HG02870 (cell line): ENCODE data around the gene UBA7.

Source experiments
- ATAC-seq: cut with Tn5 transposase; IDR thresholded peaks from one replicate; pipeline ENCODE4 v1.9.1; 2021; ENCODE audit warnings: mild to moderate bottlenecking, moderate library complexity; ENCODE audit not compliant: unreplicated experiment

UBA7 gene

GRCh38 chr3:49805367-49805782 is 8.4 kb downstream of the UBA7 start:
- ATAC-seq = no peak

- ATAC-seq = no peak
These were observed 9.4 kb downstream of the UBA7 start for GRCh38 chr3:49804141-49805041.

GRCh38 chr3:49803465-49804140 is 10.2 kb downstream of the UBA7 start:
- ATAC-seq = peak; percentile 13

GRCh38 chr3:49802719-49803464 is 10.9 kb downstream of the UBA7 start, which contains the start of gene INKA1:
TSS of gene INKA1 (plus strand) at chr3:49803261. CDS start at chr3:49803393, 132 bp downstream.
- peak; percentile 56 for ATAC-seq

- no peak for ATAC-seq
These were observed 12.6 kb downstream of the UBA7 start for GRCh38 chr3:49801160-49801559.

- no peak for ATAC-seq
These were observed 14.0 kb downstream of the UBA7 start, which contains the start of gene CDHR4 for GRCh38 chr3:49799761-49800160. TSS of gene CDHR4 (minus strand) at chr3:49799873. CDS start at chr3:49799812, 61 bp downstream.

- no peak for ATAC-seq
These were observed 14.6 kb downstream of the UBA7 start for GRCh38 chr3:49799105-49799504.

GRCh38 chr3:49794926-49795905 is 18.5 kb downstream of the UBA7 start:
- ATAC-seq = no peak

- ATAC-seq = no peak
These were observed 19.3 kb downstream of the UBA7 start for GRCh38 chr3:49794431-49794830.

GRCh38 chr3:49793486-49794085 is 20.2 kb downstream of the UBA7 start:
- no peak for ATAC-seq

GRCh38 chr3:49792371-49793150 is 21.2 kb downstream of the UBA7 start:
- ATAC-seq = no peak

GRCh38 chr3:49791571-49791970 is 22.2 kb downstream of the UBA7 start:
- no peak for ATAC-seq

- no peak for ATAC-seq
These were observed 22.9 kb downstream of the UBA7 start for GRCh38 chr3:49790626-49791411.

GRCh38 chr3:49788056-49788455 is 25.7 kb downstream of the UBA7 start:
- ATAC-seq = no peak

- no peak for ATAC-seq
These were observed 26.2 kb downstream of the UBA7 start for GRCh38 chr3:49787536-49787935.

GRCh38 chr3:49787182-49787464 is 26.6 kb downstream of the UBA7 start:
- ATAC-seq = no peak

- ATAC-seq = peak; percentile 98
These were observed 27.2 kb downstream of the UBA7 start, which contains the start of gene IP6K1 for GRCh38 chr3:49786357-49787181. TSS of gene IP6K1 (minus strand) at chr3:49786542. CDS start at chr3:49748040, 38,502 bp downstream.
